Mesothelial cell of epicardium (in vitro differentiated cells): ENCODE measurements around the gene ZSCAN23. TPM values are rescaled to one million over a fixed set of nuclear protein-coding genes. Genes with fewer than 3 reads are reported as not detected.
A peak's percentile ranks its signal among the peaks of the same experiment; 100 is the strongest.
"Not testable (repeated sequence)": the region's sequence is repeated elsewhere in the genome, so short reads cannot be mapped to it uniquely, and the experiment has no call there.

ENCODE experiments used
- DNase-seq, 2 experiments: peaks; one replicate each; pipeline ENCODE4 v3.0.0; 2021; ENCODE audit warnings: low spot score in 2 of 2; ENCODE audit not compliant: unreplicated experiment in 2 of 2
- H3K27ac Mint-ChIP-seq: 2 replicates; pipeline ENCODE4 v1.8.0; 2021; ENCODE audit warnings: mixed read lengths
- H3K27me3 Mint-ChIP-seq: 2 replicates; pipeline ENCODE4 v1.8.0; 2021; ENCODE audit warnings: low read depth, mixed read lengths
- H3K36me3 Mint-ChIP-seq: 2 replicates; pipeline ENCODE4 v1.8.0; 2021; ENCODE audit warnings: mixed read lengths
- H3K4me1 Mint-ChIP-seq: 2 replicates; pipeline ENCODE4 v1.8.0; 2021; ENCODE audit warnings: mixed read lengths
- H3K4me3 Mint-ChIP-seq: 2 replicates; pipeline ENCODE4 v1.8.0; 2021; ENCODE audit warnings: mild to moderate bottlenecking, moderate library complexity, mixed read lengths
- H3K9me3 Mint-ChIP-seq: 2 replicates; pipeline ENCODE4 v1.8.0; 2021; ENCODE audit warnings: mixed read lengths
- total RNA-seq: library from RNA; stranded (reverse); gene quantifications from 3 replicates; pipeline ENCODE4 v1.2.1, GENCODE V29; 2021
- TF ChIP-seq, protein P1 (sequence below): fragments of 200-600 bp; sonication (generic); IDR thresholded peaks from one replicate; pipeline ENCODE4 v1.5.0; 2021; ENCODE audit warnings: antibody characterized with exemption; ENCODE audit not compliant: unreplicated experiment

Gene ZSCAN23
- total RNA-seq, 1 donor from 2014 or later, result 13.9 TPM

DNA sequence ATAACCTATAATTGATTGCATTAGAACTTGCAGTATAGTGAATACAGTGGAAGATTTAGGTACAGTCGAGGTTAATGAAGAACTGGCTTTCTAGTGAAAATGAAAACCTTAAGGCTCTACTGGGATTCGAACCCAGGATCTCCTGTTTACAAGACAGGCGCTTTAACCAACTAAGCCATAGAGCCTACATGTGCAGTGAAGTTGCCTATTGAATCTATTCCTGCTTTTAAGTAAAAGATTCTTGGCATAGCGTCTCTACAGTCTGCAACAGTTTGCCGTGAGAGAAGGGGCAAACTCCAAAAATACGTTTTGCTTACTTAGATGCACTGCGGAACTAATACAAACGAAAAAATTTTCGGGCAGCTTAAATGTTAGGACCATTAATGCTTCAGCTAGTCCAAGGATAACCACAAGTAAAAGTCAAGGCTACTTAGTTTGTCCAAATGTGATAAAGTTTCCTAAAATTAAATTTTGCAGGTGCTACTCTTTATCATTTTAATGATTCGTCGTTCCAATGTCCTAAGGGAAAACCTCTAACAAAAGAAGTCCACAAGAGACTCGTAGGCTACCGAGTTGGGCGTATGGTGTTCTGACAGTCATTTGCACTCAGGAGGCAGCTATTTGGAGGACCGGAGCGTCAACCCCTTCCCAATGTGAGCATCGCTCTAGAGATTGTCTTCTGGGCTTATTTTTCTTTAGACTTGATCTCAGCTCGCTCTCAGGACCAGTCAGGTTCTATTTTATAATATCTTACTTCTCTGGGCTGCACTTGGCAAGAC is 31.3 kb upstream of the ZSCAN23 start:
- no peaks in the 10 kb centered on the region for H3K36me3 Mint-ChIP-seq
- peaks cover 4% of the 10 kb centered on the region for H3K9me3 Mint-ChIP-seq
- DNase-seq, result no peak
- peaks cover 5% of the 10 kb centered on the region for H3K4me1 Mint-ChIP-seq
- peaks cover 43% of the 10 kb centered on the region for H3K27me3 Mint-ChIP-seq
- H3K27ac Mint-ChIP-seq, result no peak overlapping the region
- H3K4me3 Mint-ChIP-seq, result peak overlapping the region; percentile 81
- TF ChIP-seq, protein P1, sequence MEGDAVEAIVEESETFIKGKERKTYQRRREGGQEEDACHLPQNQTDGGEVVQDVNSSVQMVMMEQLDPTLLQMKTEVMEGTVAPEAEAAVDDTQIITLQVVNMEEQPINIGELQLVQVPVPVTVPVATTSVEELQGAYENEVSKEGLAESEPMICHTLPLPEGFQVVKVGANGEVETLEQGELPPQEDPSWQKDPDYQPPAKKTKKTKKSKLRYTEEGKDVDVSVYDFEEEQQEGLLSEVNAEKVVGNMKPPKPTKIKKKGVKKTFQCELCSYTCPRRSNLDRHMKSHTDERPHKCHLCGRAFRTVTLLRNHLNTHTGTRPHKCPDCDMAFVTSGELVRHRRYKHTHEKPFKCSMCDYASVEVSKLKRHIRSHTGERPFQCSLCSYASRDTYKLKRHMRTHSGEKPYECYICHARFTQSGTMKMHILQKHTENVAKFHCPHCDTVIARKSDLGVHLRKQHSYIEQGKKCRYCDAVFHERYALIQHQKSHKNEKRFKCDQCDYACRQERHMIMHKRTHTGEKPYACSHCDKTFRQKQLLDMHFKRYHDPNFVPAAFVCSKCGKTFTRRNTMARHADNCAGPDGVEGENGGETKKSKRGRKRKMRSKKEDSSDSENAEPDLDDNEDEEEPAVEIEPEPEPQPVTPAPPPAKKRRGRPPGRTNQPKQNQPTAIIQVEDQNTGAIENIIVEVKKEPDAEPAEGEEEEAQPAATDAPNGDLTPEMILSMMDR, result no peak

DNA sequence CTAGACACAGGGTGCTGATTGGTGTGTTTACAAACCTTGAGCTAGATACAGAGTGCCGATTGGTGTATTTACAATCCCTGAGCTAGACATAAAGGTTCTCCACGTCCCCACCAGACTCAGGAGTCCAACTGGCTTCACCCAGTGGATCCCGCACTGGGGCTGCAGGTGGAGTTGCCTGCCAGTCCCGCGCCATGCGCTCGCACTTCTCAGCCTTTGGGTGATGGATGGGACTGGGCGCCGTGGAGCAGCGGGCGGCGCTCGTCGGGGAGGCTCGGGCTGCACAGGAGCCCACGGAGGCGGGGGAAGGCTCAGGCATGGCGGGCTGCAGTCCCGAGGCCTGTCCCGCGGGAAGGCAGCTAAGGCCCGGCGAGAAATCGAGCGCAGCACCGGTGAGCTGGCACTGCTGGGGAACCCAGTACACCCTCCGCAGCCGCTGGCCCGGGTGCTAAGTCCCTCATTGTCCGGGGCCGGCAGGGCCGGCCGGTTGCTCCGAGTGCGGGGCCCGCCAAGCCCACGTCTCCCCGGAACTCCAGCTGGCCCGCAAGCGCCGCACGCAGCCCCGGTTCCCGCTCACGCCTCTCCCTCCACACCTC is 26.0 kb upstream of the ZSCAN23 start:
- H3K27ac Mint-ChIP-seq, H3K4me3 Mint-ChIP-seq, DNase-seq, H3K4me1 Mint-ChIP-seq, H3K36me3 Mint-ChIP-seq: not testable (repeated sequence)
- H3K27me3 Mint-ChIP-seq, result peaks cover 27% of the 10 kb centered on the region
- H3K9me3 Mint-ChIP-seq, result peaks cover 17% of the 10 kb centered on the region

DNA sequence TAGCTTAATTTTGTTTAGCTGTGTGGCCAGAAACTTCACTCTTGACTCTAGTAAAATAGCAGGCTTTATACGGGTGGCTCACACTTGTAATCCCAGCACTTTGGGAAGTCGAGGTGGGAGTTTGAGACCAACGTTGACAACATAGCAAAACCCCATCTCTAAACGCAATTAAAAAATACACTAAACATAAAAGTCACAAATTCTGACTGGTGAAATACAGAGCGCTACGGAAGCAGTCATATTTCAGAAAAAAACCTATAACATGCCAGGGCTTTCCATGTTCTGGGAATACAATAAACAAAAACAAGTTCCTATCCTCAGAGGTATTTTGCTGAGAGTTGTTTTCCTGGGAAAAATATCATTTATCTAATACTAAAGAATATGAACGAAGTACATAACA is 24.8 kb upstream of the ZSCAN23 start:
- TF ChIP-seq, protein P1, result no peak
- no peak overlapping the region for H3K27ac Mint-ChIP-seq
- peaks cover 34% of the 10 kb centered on the region for H3K27me3 Mint-ChIP-seq
- H3K4me3 Mint-ChIP-seq, result no peak overlapping the region
- no peaks in the 10 kb centered on the region for H3K4me1 Mint-ChIP-seq
- DNase-seq, result no peak
- peaks cover 5% of the 10 kb centered on the region for H3K36me3 Mint-ChIP-seq
- H3K9me3 Mint-ChIP-seq, result peaks cover 17% of the 10 kb centered on the region

DNA sequence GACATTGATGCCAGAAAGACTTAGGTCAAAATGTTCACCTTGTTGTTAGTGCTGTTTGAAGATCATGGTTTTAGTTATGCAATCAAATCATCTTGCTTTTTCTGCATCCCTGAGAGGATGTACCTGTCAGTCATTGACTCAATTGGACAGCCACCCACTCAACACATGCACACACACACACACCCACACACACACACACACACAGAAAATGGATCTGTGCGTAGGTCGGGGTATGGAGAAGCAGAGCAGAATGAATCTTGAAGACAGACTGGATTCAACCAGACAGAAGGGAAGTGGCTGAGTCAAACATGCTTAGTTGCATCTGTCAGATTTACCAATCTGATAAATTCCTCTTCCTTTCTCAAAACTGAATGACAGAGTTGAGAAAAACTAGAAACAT is 19.1 kb upstream of the ZSCAN23 start:
- H3K9me3 Mint-ChIP-seq, result peaks cover under 1% of the 10 kb centered on the region
- no peak overlapping the region for H3K27ac Mint-ChIP-seq
- no peaks in the 10 kb centered on the region for H3K4me1 Mint-ChIP-seq
- TF ChIP-seq, protein P1, result no peak
- no peak for DNase-seq
- no peaks in the 10 kb centered on the region for H3K36me3 Mint-ChIP-seq
- peaks cover 84% of the 10 kb centered on the region for H3K27me3 Mint-ChIP-seq
- H3K4me3 Mint-ChIP-seq, result no peak overlapping the region

DNA sequence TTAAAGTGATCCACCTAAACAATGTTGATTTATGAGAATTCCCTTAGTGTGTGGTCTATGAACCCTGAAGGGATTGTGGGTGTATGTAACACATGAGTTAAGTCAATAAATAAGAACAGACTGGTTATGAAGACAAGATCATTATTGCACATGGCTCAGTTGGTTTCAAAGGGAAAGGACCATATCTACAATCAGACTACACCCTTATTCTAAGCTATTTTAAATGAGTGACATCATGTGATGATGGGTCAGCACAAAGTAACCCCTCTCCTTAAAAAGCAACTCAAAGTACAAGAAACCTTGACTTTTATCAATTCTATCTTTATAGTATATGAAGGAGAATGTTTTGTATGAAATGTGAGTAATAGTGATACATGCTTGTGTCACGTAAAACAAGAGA is 15.3 kb upstream of the ZSCAN23 start:
- no peaks in the 10 kb centered on the region for H3K36me3 Mint-ChIP-seq

DNA sequence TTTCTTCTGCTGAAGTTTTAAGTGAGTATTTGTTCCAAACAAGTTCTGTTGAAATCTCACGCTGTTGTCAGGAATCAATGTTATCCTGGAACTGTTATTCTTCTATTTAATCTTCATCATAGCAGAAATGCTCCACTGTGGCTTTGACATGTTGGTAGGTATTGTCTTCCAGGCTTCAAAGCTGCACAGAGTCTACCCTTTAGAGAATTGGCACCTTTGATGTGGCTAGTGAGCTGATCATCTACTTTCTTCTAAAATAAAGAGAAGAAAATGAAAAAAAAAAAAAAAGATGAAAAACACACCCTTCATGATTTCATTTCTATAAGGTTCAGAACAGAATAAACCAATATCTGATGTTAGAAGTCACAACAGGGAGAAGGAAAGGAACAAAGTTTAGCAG is 5.8 kb upstream of the ZSCAN23 start:
- TF ChIP-seq, protein P1, result no peak
- Mint-ChIP-seq H3K4me1 (peaks cover 3% of the 10 kb centered on the region), H3K4me3 (no peak overlapping the region), H3K36me3 (no peaks in the 10 kb centered on the region), H3K27me3 (peaks cover 30% of the 10 kb centered on the region), H3K27ac (no peak overlapping the region), H3K9me3 (peaks cover 4% of the 10 kb centered on the region)
- DNase-seq, result no peak

More for the DNA sequence above, 15.3 kb upstream of the ZSCAN23 start:
- Mint-ChIP-seq H3K4me3 (no peak overlapping the region), H3K4me1 (no peaks in the 10 kb centered on the region), H3K27me3 (peaks cover 91% of the 10 kb centered on the region), H3K9me3 (no peaks in the 10 kb centered on the region), H3K27ac (no peak overlapping the region)
- no peak for DNase-seq
- TF ChIP-seq, protein P1, result no peak

DNA sequence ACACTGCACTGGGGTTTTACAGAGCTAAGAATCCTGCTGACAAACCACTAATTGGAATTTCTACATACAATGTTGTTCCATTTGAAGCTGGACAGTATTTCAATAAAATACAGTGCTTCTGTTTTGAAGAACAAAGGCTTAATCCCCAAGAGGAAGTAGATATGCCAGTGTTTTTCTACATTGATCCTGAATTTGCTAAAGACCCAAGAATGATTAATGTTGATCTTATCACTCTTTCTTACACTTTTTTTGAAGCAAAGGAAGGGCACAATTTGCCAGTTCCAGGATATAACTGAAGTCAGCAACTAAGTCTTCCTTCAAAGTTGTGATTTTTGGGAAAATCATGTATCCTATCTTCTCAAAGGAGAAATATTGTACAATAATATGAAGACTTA is 4.2 kb upstream of the ZSCAN23 start:
- not testable (repeated sequence) for DNase-seq, H3K9me3 Mint-ChIP-seq, H3K27ac Mint-ChIP-seq, H3K4me1 Mint-ChIP-seq, H3K36me3 Mint-ChIP-seq
- Mint-ChIP-seq H3K4me3 (peak overlapping the region; percentile 69), H3K27me3 (peaks cover 18% of the 10 kb centered on the region)
